Measurements from ENCODE around the gene RNFT2.

DNA sequence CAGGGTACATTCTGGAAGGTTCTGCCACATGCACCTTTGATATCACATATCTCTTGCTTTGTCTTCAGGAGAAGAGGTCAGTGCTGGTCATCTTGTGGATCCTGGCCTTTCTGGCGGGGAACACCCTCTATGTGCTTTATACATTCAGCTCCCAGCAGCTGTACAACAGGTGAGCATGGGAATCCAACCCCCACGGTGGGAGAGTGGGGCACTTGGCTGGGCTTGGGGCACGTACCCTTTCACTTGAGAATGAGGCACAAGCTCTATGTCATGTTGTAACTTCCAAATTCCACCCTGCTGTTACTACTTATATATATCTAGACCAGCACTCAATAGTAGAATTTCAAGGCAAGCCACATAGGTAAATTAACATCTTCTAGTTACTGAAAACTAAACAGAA lies 28.6 kb downstream of the RNFT2 start:
- TF ChIP-seq PRDM1 (tag by site-specific recombination; IDR thresholded peaks at IDR 0.05) (no peak), SETDB1 (IDR thresholded peaks at IDR 0.05; ENCODE audit: insufficient read length, low read length) (no peak), ZNF239 (tag by site-specific recombination; IDR thresholded peaks at IDR 0.05) (no peak), TCF7L2 (IDR thresholded peaks at IDR 0.05; ENCODE audit: borderline replicate concordance, low read depth, low read length) (no peak), KLF16 (tag by site-specific recombination; IDR thresholded peaks at IDR 0.05) (no peak), ZSCAN23 (tag by site-specific recombination; IDR thresholded peaks at IDR 0.05) (no peak), GLIS2 (tag by site-specific recombination; IDR thresholded peaks at IDR 0.05) (no peak), ZNF426 (tag by site-specific recombination; IDR thresholded peaks at IDR 0.05) (no peak)
- TF ChIP-seq, protein P1, sequence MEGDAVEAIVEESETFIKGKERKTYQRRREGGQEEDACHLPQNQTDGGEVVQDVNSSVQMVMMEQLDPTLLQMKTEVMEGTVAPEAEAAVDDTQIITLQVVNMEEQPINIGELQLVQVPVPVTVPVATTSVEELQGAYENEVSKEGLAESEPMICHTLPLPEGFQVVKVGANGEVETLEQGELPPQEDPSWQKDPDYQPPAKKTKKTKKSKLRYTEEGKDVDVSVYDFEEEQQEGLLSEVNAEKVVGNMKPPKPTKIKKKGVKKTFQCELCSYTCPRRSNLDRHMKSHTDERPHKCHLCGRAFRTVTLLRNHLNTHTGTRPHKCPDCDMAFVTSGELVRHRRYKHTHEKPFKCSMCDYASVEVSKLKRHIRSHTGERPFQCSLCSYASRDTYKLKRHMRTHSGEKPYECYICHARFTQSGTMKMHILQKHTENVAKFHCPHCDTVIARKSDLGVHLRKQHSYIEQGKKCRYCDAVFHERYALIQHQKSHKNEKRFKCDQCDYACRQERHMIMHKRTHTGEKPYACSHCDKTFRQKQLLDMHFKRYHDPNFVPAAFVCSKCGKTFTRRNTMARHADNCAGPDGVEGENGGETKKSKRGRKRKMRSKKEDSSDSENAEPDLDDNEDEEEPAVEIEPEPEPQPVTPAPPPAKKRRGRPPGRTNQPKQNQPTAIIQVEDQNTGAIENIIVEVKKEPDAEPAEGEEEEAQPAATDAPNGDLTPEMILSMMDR (tag by site-specific recombination; IDR thresholded peaks at IDR 0.05): no peak
- TF ChIP-seq, protein P2, sequence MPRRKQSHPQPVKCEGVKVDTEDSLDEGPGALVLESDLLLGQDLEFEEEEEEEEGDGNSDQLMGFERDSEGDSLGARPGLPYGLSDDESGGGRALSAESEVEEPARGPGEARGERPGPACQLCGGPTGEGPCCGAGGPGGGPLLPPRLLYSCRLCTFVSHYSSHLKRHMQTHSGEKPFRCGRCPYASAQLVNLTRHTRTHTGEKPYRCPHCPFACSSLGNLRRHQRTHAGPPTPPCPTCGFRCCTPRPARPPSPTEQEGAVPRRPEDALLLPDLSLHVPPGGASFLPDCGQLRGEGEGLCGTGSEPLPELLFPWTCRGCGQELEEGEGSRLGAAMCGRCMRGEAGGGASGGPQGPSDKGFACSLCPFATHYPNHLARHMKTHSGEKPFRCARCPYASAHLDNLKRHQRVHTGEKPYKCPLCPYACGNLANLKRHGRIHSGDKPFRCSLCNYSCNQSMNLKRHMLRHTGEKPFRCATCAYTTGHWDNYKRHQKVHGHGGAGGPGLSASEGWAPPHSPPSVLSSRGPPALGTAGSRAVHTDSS (tag by site-specific recombination; IDR thresholded peaks at IDR 0.05): no peak
- TF ChIP-seq, protein P3, sequence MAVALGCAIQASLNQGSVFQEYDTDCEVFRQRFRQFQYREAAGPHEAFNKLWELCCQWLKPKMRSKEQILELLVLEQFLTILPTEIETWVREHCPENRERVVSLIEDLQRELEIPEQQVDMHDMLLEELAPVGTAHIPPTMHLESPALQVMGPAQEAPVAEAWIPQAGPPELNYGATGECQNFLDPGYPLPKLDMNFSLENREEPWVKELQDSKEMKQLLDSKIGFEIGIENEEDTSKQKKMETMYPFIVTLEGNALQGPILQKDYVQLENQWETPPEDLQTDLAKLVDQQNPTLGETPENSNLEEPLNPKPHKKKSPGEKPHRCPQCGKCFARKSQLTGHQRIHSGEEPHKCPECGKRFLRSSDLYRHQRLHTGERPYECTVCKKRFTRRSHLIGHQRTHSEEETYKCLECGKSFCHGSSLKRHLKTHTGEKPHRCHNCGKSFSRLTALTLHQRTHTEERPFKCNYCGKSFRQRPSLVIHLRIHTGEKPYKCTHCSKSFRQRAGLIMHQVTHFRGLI (tag by site-specific recombination; IDR thresholded peaks at IDR 0.05): no peak
- TF ChIP-seq, protein P4, sequence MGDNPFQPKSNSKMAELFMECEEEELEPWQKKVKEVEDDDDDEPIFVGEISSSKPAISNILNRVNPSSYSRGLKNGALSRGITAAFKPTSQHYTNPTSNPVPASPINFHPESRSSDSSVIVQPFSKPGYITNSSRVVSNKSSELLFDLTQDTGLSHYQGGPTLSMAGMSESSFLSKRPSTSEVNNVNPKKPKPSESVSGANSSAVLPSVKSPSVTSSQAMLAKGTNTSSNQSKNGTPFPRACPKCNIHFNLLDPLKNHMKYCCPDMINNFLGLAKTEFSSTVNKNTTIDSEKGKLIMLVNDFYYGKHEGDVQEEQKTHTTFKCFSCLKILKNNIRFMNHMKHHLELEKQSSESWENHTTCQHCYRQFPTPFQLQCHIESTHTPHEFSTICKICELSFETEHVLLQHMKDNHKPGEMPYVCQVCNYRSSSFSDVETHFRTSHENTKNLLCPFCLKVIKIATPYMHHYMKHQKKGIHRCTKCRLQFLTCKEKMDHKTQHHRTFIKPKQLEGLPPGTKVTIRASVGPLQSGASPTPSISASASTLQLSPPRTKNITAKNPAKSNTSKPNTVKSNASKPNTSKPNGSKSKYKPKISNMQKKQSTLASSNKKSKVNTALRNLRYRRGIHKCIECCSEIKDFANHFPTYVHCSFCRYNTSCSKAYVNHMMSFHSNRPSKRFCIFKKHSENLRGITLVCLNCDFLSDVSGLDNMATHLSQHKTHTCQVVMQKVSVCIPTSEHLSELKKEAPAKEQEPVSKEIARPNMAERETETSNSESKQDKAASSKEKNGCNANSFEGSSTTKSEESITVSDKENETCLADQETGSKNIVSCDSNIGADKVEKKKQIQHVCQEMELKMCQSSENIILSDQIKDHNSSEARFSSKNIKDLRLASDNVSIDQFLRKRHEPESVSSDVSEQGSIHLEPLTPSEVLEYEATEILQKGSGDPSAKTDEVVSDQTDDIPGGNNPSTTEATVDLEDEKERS (tag by site-specific recombination; IDR thresholded peaks at IDR 0.05): no peak
